Left ventricle myocardium inferior (tissue), 1 donor: Measurements from ENCODE around the gene C19orf25. TPM values are rescaled to one million over a fixed set of nuclear protein-coding genes. Genes with fewer than 3 reads are reported as not detected.

Source experiments
- DNase-seq: peaks from one replicate; pipeline ENCODE4 v3.0.0-alpha.2; 2020
- H3K27ac ChIP-seq: fragments of 200-600 bp; replicated peaks from 2 replicates; pipeline ENCODE4 v1.8.0; 2021
- H3K27me3 ChIP-seq: fragments of 200-600 bp; 2 replicates; pipeline ENCODE4 v1.8.0; 2021; ENCODE audit warnings: low read depth
- H3K36me3 ChIP-seq: fragments of 200-600 bp; 2 replicates; pipeline ENCODE4 v1.8.0; 2021
- H3K4me1 ChIP-seq: fragments of 200-600 bp; 2 replicates; pipeline ENCODE4 v1.8.0; 2021
- H3K4me3 ChIP-seq: fragments of 200-600 bp; 2 replicates; pipeline ENCODE4 v1.8.0; 2021; ENCODE audit warnings: mild to moderate bottlenecking, moderate library complexity
- H3K9me3 ChIP-seq: fragments of 200-600 bp; replicated peaks from 2 replicates; pipeline ENCODE4 v1.8.0; 2021
- intact Hi-C: fragments of 100-400 bp; cut with micrococcal nuclease; formaldehyde crosslinking; loops from one replicate; pipeline ENCODE4 v1.11.0; 2022
- total RNA-seq: library from RNA; stranded (reverse); fragmentation: NEBNext Ultra II Directional; extraction: Animal tissue kit (Norgen Biotek cat#: 25700); gene quantifications from one replicate; pipeline ENCODE4 v1.2.1, GENCODE V29; 2021
- TF ChIP-seq, protein P1 (sequence below): fragments of 200-600 bp; IDR thresholded peaks from 2 replicates; pipeline ENCODE4 v1.8.0; 2021; ENCODE audit warnings: antibody characterized with exemption, mild to moderate bottlenecking, borderline replicate concordance
- donor health status: DM: no; HTN: yes; CAD: no; lungs with severe emphysema.

Gene C19orf25
- total RNA-seq, 1 donor from 2014 or later, result 16.1 TPM

DNA sequence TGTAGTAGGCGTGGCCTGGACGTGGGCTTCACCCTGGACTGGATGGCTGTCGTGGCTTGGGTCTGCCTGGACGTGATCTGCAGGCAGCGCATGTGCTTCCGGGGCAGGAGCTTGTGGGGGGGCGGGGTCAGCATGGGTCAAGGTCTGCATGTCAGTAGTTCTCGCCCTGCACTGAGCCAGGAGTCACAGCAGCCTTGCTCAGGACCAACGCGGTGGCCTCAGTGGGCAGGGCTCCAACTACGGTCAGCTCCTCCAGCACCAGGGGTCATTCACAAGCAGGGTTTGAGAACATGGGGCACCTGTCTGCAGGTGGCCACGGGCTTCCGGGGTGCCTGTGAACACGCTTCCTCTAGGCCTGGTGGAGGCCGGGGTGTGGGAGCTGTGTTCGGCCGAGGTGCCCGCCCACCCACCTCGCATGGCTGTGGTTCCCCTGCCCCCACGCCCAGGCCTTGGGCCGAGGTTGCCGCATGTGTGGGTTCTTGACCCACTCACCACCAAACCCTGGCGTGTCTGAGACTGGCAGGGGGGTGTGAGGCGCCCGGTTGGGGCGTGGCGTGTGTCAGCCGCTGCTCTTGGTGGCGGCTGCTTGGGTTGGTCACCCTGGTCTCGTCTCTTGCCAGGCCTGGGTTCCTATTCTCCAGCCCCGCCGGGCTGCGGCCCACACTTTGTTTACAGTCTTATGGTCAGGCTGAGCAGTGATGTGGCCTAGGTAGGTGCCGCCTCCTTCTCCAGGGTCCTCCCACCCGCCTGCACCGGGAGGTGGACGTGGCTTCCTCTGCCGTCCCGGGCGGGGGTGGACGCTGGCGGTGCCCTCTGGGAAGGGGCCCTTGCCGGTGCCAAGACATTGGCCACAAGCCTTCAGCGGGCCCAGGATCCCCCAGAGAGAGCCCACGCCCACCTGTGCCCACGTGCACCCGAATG, 45.6 kb downstream of the C19orf25 start:
- no peak for DNase-seq
- peaks cover 33% of the 10 kb centered on the region for H3K4me1 ChIP-seq
- TF ChIP-seq, protein P1, sequence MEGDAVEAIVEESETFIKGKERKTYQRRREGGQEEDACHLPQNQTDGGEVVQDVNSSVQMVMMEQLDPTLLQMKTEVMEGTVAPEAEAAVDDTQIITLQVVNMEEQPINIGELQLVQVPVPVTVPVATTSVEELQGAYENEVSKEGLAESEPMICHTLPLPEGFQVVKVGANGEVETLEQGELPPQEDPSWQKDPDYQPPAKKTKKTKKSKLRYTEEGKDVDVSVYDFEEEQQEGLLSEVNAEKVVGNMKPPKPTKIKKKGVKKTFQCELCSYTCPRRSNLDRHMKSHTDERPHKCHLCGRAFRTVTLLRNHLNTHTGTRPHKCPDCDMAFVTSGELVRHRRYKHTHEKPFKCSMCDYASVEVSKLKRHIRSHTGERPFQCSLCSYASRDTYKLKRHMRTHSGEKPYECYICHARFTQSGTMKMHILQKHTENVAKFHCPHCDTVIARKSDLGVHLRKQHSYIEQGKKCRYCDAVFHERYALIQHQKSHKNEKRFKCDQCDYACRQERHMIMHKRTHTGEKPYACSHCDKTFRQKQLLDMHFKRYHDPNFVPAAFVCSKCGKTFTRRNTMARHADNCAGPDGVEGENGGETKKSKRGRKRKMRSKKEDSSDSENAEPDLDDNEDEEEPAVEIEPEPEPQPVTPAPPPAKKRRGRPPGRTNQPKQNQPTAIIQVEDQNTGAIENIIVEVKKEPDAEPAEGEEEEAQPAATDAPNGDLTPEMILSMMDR, result no peak
- intact Hi-C loops, result no loop called here
- H3K36me3 ChIP-seq, result peaks cover 73% of the 10 kb centered on the region
- no peak overlapping the region for H3K27ac ChIP-seq
- no peak overlapping the region for H3K4me3 ChIP-seq
- H3K9me3 ChIP-seq, result no peaks in the 10 kb centered on the region
- no peaks in the 10 kb centered on the region for H3K27me3 ChIP-seq

DNA sequence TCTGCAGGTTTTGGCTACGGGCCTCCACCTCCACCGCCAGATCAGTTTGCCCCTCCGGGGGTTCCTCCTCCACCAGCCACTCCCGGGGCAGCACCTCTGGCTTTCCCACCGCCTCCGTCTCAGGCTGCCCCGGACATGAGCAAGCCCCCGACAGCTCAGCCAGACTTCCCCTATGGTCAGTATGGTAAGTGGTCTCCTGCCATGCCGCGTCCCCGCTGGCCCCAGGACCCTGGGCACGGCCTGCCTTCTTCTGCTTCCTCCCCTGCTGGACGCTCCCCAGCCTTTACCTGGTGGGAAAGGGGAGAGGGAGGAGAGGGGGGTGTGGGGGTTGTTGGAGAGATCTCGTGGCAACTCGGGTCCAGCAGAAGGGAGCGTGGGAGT, 46.5 kb downstream of the C19orf25 start:
- no peak overlapping the region for H3K27ac ChIP-seq
- intact Hi-C loops, result no loop called here
- H3K36me3 ChIP-seq, result peaks cover 82% of the 10 kb centered on the region
- no peaks in the 10 kb centered on the region for H3K9me3 ChIP-seq
- DNase-seq, result no peak
- no peak overlapping the region for H3K4me3 ChIP-seq
- TF ChIP-seq, protein P1, result no peak
- no peaks in the 10 kb centered on the region for H3K27me3 ChIP-seq
- peaks cover 26% of the 10 kb centered on the region for H3K4me1 ChIP-seq

DNA sequence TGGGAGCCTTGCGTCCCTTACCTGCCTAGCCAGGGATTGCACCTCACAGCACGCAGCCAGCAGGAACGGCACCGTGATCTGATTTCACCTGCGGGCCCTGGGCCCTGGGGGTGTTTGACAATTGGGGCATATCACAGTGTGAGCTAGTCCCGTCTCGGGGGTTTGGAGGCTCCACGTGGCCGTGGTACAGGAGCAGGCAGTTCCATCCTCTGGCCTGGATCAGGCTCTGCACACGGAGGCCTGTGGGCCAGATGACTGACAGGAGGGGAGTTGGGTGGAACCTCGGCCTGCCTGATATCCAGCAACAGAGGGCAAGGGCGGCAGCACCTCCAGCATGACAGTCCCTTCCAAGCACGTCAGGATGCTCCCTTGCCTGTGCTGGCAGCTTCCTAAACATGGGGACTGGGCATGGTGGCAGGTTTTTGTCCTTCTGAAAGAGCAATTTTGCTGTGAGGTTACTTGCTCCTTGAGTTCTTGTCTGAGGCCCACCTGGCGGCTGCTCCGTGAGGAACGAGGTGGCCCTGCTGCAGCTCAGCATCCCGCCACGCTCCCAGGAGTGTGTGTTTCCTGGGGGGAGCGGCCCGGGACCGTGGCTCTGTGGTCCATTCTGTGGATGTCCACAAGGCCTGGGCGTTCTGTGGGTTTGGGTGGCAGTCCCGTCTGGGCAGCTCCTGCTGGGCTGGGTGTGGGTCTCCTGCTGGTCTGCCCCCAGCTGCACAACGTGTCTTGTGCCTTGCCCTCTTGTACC, 47.1 kb downstream of the C19orf25 start:
- no peaks in the 10 kb centered on the region for H3K9me3 ChIP-seq
- intact Hi-C loops, result no loop called here
- H3K27ac ChIP-seq, result no peak overlapping the region
- H3K36me3 ChIP-seq, result peaks cover 88% of the 10 kb centered on the region
- no peak overlapping the region for H3K4me3 ChIP-seq
- TF ChIP-seq, protein P1, result no peak
- no peaks in the 10 kb centered on the region for H3K27me3 ChIP-seq
- no peak for DNase-seq
- peaks cover 31% of the 10 kb centered on the region for H3K4me1 ChIP-seq

DNA sequence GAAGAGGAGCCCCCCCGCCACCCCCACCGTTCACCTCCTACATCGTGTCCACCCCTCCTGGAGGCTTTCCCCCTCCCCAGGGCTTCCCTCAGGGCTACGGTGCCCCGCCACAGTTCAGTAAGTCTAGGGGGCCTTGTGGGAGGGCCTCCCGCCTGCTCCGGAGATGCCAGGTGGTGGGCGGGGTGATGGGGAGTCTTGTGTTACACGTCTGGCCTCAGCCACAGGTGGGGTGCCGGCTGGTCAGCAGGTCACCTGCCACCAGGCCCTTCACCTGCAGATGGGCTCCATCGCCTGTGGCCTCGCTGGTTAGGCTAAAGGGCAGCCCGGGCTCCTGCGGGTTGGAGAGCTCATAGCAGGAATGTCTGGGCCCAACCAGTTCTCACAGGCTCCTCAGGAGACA, 48.8 kb downstream of the C19orf25 start:
- no peaks in the 10 kb centered on the region for H3K9me3 ChIP-seq
- TF ChIP-seq, protein P1, result no peak
- H3K36me3 ChIP-seq, result peaks cover 91% of the 10 kb centered on the region
- peaks cover 40% of the 10 kb centered on the region for H3K4me1 ChIP-seq
- DNase-seq, result no peak
- H3K4me3 ChIP-seq, result no peak overlapping the region
- H3K27ac ChIP-seq, result peak overlapping the region; percentile 84
- intact Hi-C loops, result no loop called here
- no peaks in the 10 kb centered on the region for H3K27me3 ChIP-seq

DNA sequence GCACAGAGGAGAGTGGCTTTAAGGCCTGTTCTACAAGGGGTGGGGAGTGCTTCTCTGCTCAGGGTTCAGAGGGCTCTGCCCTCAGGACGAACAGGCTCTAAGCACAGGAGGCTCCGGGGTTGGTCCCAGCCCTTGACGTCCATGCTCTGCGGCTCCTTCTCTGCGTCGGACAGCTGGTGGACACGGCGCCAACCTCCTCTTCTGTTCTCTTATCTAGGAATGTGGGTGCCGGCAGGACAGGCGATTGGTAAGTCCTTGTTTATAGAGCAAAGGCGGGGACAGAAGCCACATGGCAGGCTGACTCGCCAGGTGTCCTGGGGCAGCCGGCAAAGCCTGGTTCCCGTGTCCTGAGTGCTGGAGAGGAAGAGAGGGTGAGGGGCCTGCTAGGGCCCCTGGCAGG, 49.3 kb downstream of the C19orf25 start:
- intact Hi-C loops, result no loop called here
- Histone ChIP-seq H3K4me1 (peaks cover 40% of the 10 kb centered on the region), H3K36me3 (peaks cover 91% of the 10 kb centered on the region), H3K27me3 (no peaks in the 10 kb centered on the region), H3K4me3 (no peak overlapping the region), H3K27ac (peak overlapping the region; percentile 84), H3K9me3 (no peaks in the 10 kb centered on the region)
- TF ChIP-seq, protein P1, result no peak
- peak; percentile 65 for DNase-seq
